RWPE2 (cell line): ENCODE data around the gene RLN3.
"Not testable (repeated sequence)": the region's sequence is repeated elsewhere in the genome, so short reads cannot be mapped to it uniquely, and the experiment has no call there.

ENCODE experiments used
- ATAC-seq: fragments of 200-7000 bp; cut with Tn5 transposase; 3 replicates; pipeline ENCODE4 v1.9.1; 2021; ENCODE audit warnings: low read depth
- DNase-seq: peaks from one replicate; pipeline ENCODE4 v3.0.0-alpha.2; 2020; ENCODE audit warnings: low spot score
- H3K27ac ChIP-seq: fragments of 450-650 bp; 2 replicates; pipeline ENCODE4 v1.5.1; 2017; ENCODE audit warnings: mild to moderate bottlenecking; ENCODE audit not compliant: poor library complexity, severe bottlenecking
- H3K27me3 ChIP-seq: fragments of 250-450 bp; sonication (Bioruptor Pico); 2 replicates; pipeline ENCODE4 v1.5.1; 2021; ENCODE audit warnings: mild to moderate bottlenecking, moderate library complexity; ENCODE audit not compliant: insufficient read depth, poor library complexity, severe bottlenecking
- H3K36me3 ChIP-seq: fragments of 250-450 bp; sonication (Bioruptor Pico); 2 replicates; pipeline ENCODE4 v1.5.1; 2020; ENCODE audit warnings: low read depth, mild to moderate bottlenecking, moderate library complexity
- H3K4me1 ChIP-seq: fragments of 250-450 bp; sonication (Bioruptor Pico); 2 replicates; pipeline ENCODE4 v1.5.1; 2021; ENCODE audit warnings: mild to moderate bottlenecking, moderate library complexity; ENCODE audit not compliant: insufficient read depth, poor library complexity, severe bottlenecking
- H3K4me3 ChIP-seq: fragments of 250-450 bp; sonication (Bioruptor Pico); 2 replicates; pipeline ENCODE4 v1.5.1; 2021; ENCODE audit warnings: mild to moderate bottlenecking, moderate library complexity; ENCODE audit not compliant: severe bottlenecking
- H3K9me3 ChIP-seq: fragments of 250-450 bp; sonication (Bioruptor Pico); 2 replicates; pipeline ENCODE4 v1.5.1; 2021; ENCODE audit warnings: mild to moderate bottlenecking, moderate library complexity; ENCODE audit not compliant: severe bottlenecking
- CTCF ChIP-seq: fragments of 450-650 bp; IDR thresholded peaks from one replicate; pipeline ENCODE4 v1.5.1; 2017; ENCODE audit warnings: mild to moderate bottlenecking, moderate library complexity; ENCODE audit not compliant: poor library complexity, severe bottlenecking

The RLN3 gene

GRCh38 chr19:14021474-14021873, 6.5 kb upstream of the RLN3 start:
- no peaks in the 10 kb centered on the region for H3K4me1 ChIP-seq
- H3K9me3 ChIP-seq, result no peaks in the 10 kb centered on the region
- H3K36me3 ChIP-seq, result no peaks in the 10 kb centered on the region
- no peaks in the 10 kb centered on the region for H3K27me3 ChIP-seq
- H3K27ac ChIP-seq, result no peak overlapping the region
- no peak for TF ChIP-seq CTCF
- ATAC-seq (no peak), DNase-seq (no peak)
- no peak overlapping the region for H3K4me3 ChIP-seq

GRCh38 chr19:14022469-14022868, 5.5 kb upstream of the RLN3 start:
- Histone ChIP-seq H3K4me3 (no peak overlapping the region), H3K4me1 (no peaks in the 10 kb centered on the region), H3K36me3 (no peaks in the 10 kb centered on the region), H3K27me3 (no peaks in the 10 kb centered on the region), H3K27ac (no peak overlapping the region), H3K9me3 (no peaks in the 10 kb centered on the region)
- TF ChIP-seq CTCF, result no peak
- ATAC-seq, result no peak
- no peak for DNase-seq

- H3K27ac ChIP-seq, result no peak overlapping the region
- DNase-seq, result no peak
- ATAC-seq, result peak; percentile 71; the same call in 2 of the 3 replicates
Measured at GRCh38 chr19:14023404-14024235, 4.3 kb upstream of the RLN3 start.

GRCh38 chr19:14026652-14027192, 1.2 kb upstream of the RLN3 start:
- not testable (repeated sequence) for H3K9me3 ChIP-seq, DNase-seq, H3K27ac ChIP-seq, ATAC-seq, H3K4me3 ChIP-seq, H3K4me1 ChIP-seq, H3K36me3 ChIP-seq, H3K27me3 ChIP-seq

More at GRCh38 chr19:14023404-14024235, 4.3 kb upstream of the RLN3 start:
- Histone ChIP-seq H3K27me3 (no peaks in the 10 kb centered on the region), H3K4me1 (no peaks in the 10 kb centered on the region), H3K9me3 (no peaks in the 10 kb centered on the region), H3K4me3 (no peak overlapping the region), H3K36me3 (no peaks in the 10 kb centered on the region)
- peak; percentile 49 for TF ChIP-seq CTCF

GRCh38 chr19:14028901-14029300, 953 bp downstream of the RLN3 start:
- no peaks in the 10 kb centered on the region for H3K4me1 ChIP-seq
- H3K9me3 ChIP-seq, result no peaks in the 10 kb centered on the region
- TF ChIP-seq CTCF, result no peak
- H3K4me3 ChIP-seq, result no peak overlapping the region
- no peaks in the 10 kb centered on the region for H3K36me3 ChIP-seq
- ATAC-seq (no peak), DNase-seq (no peak)
- no peak overlapping the region for H3K27ac ChIP-seq
- H3K27me3 ChIP-seq, result no peaks in the 10 kb centered on the region
